GM18517 (cell line): Measurements from ENCODE around the gene SH3RF2.
A peak's percentile ranks its signal among the peaks of the same experiment; 100 is the strongest.
"Not testable (repeated sequence)": the region's sequence is repeated elsewhere in the genome, so short reads cannot be mapped to it uniquely, and the experiment has no call there.

ENCODE experiments used
- ATAC-seq: cut with Tn5 transposase; IDR thresholded peaks from one replicate; pipeline ENCODE4 v1.9.1; 2021; ENCODE audit warnings: mild to moderate bottlenecking, moderate library complexity; ENCODE audit not compliant: unreplicated experiment

SH3RF2 gene

DNA sequence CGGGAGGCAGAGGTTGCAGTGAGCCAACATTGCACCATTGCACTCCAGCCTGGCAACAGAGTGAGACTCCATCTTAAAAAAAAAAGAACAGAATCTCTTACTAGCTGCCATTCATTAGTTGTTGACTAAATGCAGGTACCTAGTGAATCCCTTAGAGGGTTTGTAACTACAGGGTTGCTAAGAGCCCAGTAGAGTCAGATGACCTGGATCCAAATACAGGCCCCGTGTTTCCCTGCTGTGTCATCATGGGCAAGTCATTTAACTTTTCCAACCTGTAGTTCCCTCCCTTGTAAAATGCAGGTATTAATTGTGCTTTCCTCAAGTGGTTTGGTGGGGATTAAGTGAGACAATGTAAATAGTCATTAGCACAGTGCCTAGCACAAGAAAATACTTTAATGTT lies 136.2 kb downstream of the SH3RF2 start:
- no peak for ATAC-seq

- ATAC-seq: no peak
These were observed 137.0 kb downstream of the SH3RF2 start for GRCh38 chr5:146073239-146073900.

DNA sequence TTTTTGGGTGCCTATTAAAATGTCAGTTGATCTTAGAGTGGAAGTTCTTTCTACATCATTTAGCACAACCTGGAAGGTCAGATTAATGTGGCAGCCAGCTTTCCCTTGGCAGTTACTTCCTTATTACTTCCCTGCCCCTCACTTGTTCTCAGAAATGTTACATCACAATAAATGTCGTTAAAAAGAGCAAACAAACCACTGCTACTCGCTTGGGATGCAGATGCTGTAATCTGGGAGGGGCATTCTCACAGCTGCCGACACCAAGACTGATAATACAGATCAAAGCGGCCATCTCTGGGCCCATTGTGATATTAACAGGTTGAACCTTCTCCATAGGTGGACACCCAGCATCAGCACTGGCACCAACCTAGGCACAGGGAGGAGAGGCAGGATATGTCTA lies 139.7 kb downstream of the SH3RF2 start:
- ATAC-seq: no peak

DNA sequence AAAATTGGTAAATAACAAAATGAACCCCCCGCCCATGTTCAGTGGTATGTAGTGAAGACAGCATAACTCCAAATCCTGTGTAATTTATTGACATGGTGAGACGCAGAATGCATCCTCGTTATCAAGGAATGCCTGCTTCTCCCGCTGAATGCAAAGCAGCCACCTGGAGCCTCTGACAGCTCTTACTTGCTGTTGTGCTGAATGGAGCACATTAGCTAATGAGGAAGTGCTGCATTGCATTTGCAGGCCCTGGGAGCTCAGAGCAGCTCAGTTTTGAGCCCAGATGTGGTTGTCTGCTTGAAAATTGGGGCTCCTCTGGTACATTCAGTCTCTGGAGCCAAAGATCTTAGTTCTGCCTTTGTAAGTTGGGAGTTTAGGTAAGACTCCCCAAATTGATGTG lies 140.1 kb downstream of the SH3RF2 start:
- no peak for ATAC-seq

DNA sequence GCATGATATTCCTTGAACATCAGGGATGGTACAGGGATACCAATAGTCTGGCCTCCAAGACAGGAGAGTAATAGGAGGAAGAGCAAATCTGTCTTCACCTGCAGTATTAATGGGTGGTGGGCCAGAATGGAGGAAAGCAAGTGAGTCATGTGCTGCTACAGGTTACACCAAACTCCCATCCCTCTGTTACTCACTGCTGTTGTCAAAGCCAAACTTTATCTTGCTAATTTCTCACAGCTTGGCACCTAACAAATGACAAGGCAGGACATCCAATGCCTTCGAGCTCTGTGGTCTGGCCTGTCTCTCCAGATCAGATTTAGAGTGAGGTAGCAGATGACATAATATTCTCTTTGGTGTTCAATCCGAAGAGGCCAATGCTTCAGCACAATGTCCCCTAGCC lies 142.2 kb downstream of the SH3RF2 start:
- ATAC-seq: no peak

DNA sequence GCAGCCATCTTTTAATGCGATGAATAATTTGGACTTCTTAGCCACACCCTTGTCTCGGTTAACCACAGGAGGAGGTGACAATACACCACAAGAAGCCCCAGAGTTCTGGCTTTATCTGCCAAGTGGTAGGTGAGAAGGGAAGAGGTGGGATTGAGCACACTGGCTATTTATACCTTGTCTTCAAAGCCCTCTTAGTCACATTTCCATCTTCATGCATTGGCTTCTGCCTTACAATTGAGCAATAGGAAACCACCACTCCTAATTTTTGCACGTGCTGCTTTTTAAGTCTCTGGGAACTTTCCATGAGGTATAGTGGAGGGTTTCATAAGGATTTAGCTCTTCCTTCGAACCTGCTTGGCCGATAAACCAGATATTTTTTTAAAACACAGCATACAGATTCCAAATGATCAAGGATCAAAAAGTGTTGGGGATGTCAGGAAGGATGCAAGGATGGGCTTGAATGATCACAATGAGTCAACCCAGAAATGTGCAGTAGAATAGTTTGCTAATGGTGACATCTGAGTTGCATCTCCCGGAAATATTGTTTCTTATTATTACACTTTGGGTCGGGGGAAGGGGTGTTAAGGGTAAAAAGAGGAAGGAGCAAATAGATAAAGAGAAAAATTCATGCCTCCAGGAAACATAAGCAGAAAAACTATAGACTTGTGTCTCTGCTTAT lies 143.5 kb downstream of the SH3RF2 start:
- ATAC-seq: no peak

GRCh38 chr5:146081556-146081955 lies 145.2 kb downstream of the SH3RF2 start:
- ATAC-seq: no peak

DNA sequence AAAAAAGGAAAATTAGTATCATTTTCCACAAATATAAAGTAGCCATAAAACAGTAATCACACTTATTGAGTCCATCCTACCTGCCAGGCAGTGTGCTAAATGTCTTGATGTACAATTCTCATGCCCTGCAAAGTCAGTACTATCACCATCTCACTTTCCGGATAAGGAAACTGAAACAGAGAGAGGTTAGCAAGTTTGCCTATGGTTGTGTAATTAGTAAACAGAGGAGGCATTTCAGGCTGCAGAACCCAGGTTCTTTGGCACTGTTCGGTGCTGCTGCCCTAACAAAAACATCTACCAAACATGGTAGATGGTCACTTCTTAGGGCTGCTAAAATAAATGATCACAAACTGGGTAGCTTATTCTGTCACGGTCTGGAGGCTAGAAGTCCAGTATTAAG lies 146.4 kb downstream of the SH3RF2 start:
- peak; percentile 90 for ATAC-seq

DNA sequence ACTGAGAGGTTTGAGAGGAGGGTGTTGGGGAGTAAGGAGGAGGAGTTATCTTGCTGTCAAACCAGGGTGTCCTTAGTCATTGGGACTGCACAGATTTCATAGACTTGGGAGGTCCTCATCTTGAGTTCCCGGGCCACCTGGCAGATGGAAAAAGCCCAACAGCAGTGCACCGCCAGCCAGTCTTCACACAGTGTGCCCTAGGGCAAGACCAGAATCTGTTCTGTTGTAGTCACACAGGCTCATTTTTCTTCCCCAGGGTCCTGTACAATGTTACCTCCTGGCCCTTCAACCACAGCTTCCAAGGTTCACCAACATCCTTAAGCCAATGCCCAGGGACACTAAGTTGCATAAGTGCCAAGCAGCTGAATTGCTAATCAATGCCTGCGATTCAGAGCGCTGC lies 148.0 kb downstream of the SH3RF2 start:
- ATAC-seq: no peak

DNA sequence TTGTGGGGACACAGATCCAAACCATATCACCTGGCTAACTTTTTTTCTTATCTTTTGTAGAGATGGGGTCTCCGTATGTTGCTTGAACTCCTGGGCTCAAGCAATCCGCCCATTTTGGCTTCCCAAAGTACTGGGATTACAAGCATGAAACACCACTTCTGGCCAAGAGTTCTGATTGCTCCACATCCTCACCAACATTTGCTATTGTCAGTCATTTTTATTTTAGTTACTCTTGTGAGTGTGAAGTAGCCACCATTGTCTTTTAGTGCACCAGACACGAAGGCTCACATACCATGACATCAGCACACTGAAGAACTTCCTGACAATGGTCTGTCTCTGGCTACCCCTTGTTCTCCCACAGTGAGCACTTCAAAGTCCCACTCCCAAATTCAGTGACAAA lies 151.7 kb downstream of the SH3RF2 start:
- ATAC-seq: no peak

DNA sequence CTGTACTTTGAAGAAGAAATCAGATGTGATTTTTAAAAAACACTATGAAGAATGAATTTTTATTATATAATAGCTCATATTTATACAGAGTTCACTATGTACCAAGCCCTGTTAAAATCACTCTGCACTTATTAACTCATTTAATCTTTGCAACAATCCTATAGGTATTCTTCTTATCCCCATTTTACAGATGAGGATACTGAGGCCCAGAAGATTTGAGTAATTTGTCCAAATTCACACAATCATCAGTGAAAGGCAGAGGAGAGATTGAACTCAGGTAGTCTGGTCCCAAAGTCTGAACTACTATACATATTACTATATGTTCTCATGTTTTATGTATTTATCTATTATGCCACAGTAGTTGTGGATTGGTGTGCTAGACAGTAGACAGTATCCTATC lies 152.9 kb downstream of the SH3RF2 start:
- no peak for ATAC-seq

- ATAC-seq: no peak
These were observed 155.5 kb downstream of the SH3RF2 start for GRCh38 chr5:146091881-146092280.

GRCh38 chr5:146098047-146098446 lies 161.7 kb downstream of the SH3RF2 start:
- ATAC-seq: no peak

GRCh38 chr5:146101646-146102045 lies 165.3 kb downstream of the SH3RF2 start:
- no peak for ATAC-seq

DNA sequence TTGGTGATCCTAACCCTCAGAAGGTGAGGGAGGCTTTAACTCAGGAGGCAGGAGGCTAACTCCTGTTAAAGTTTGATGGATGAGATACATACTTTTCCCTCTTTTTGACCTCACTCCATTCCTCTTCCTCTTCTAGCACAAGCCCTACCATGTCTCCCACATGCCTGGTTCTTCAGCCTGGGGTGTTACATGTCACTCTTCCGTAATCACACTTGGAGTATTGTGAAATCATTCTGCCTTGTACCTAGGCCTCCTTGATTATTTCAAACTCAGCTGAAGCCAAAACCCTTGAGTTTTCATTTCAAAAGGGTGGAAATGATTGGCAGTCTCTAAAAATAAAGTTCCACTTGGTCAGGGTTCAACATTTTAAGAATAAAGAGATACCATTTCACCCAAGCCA lies 167.2 kb downstream of the SH3RF2 start:
- no peak for ATAC-seq

DNA sequence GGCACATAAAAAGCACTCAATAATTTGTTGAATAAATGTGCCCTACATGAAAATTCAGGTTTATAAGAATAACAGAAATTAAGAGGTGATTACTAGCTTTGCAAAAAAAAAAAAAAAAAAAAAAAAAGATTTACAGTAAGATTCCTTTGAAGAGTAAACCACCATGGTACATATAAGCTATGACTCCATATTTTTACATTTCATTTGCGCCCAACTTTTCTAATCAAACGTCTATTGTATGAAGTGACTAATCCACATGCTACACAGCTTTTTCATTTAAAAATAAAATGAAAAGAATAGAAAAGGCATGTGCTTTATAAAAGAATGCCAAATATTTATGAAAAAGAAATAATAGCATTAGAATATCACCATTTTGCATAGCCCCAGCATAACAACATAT lies 169.1 kb downstream of the SH3RF2 start, which contains the start of gene PLAC8L1:
Gene PLAC8L1, minus strand, starts transcription at position 101 of the 400 bp plus-strand sequence. CDS start 1,266 bp downstream, outside the sequence.
- ATAC-seq: no peak

DNA sequence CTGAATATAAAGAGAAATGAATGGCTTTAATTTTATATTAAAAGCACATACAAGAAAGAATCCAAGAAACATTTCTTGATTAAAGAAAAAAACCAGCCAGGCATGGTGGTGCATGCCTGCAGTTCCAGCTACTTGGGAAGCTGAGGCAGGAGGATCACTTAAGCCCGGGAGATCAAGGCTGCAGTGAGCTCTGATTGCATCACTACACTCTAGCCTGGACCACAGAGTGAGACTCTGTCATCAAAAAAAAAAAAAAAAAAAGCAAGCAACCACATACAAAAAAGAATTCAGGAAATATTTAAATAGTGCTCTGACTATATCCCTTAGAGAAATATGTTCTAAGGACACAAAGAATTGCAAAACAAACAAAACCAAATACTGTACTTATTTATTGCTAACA lies 171.5 kb downstream of the SH3RF2 start:
- no peak for ATAC-seq

GRCh38 chr5:146108870-146109269 lies 172.5 kb downstream of the SH3RF2 start:
- not testable (repeated sequence) for ATAC-seq

DNA sequence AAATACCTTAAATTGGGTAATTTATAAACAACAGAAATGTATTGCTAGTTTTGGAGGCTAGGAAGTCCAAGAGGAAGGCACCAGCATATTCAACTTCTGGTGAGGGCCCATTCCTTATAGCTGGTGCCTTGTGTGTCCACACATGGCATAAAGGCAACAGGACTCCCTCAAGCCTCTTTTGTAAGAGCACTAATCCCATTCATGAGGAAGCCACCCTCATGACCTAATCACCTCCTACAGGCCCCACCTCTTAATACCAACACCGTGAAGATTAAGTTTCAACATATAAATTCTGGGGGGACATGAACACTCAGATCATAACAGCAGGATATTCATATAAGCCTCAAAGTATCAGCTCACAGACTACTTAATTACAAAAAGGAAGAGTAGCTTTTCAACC lies 173.0 kb downstream of the SH3RF2 start:
- ATAC-seq: no peak

- ATAC-seq: no peak
These were observed 175.0 kb downstream of the SH3RF2 start for GRCh38 chr5:146111409-146111808.

DNA sequence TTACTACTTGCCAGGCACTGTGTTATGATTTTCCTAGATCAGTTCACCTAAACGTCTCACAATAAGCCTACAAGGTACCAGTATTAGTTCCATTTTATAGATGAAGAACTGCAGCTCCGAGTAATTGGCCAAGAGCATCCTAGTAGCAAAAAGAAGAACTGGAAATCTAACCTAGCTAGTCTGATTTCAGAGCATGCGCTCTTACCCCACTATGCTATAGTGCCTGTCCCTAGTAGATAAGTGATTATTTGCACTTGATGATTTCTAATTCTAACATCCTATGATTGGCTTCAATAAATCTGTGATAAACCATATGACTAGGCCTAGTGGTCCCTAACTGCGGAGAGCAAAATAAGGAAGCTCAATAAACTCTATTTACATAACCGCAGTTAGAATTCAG lies 176.1 kb downstream of the SH3RF2 start:
- no peak for ATAC-seq
